Measurements from ENCODE around the gene BCORL1. TPM values are rescaled to one million over a fixed set of nuclear protein-coding genes. Genes with fewer than 3 reads are reported as not detected.

BCORL1 gene
- total and polyA plus RNA-seq, 2 donors (not counting 3 experiments of a cell fraction or from before 2014, with no cell fraction given), result 1.8 to 13.1 TPM

- DNase-seq (ENCODE audit: low read depth, low spot score), result no peak
- Histone ChIP-seq H3K4me2 (ENCODE audit: insufficient read depth, low read length) (no peak overlapping the region), H3K27me3 (ENCODE audit: control insufficient read depth in 2 of 2, insufficient read depth in 2 of 2, low read length in 2 of 2) (no peaks in the 10 kb centered on the region), H2AFZ (ENCODE audit: low read depth, low read length) (no peak overlapping the region), H3K27ac (ENCODE audit: insufficient read depth, low read depth, low read length) (no peak overlapping the region), H3K9me1 (replicated peaks; ENCODE audit: control insufficient read depth, extremely low read depth, insufficient read depth, low read length) (no peaks in the 10 kb centered on the region), H3K79me2 (ENCODE audit: control insufficient read depth, insufficient read depth, low read length) (peaks cover 51% of the 10 kb centered on the region), H3K9me3 (replicated peaks; ENCODE audit: control insufficient read depth, insufficient read depth, low read length) (no peaks in the 10 kb centered on the region), H3K36me3 (ENCODE audit: control insufficient read depth in 2 of 2, extremely low read depth in 1 of 2, insufficient read depth in 2 of 2, low read length in 2 of 2) (no peaks in the 10 kb centered on the region), H4K20me1 (replicated peaks; ENCODE audit: control insufficient read depth, extremely low read depth, insufficient read depth, low read length) (no peaks in the 10 kb centered on the region), H3K4me3 (replicated peaks in 1 of 3; ENCODE audit: insufficient read depth in 1 of 3, low read depth in 1 of 3, low read length in 3 of 3) (no peak overlapping the region), H3K9ac (replicated peaks; ENCODE audit: extremely low read depth, insufficient read depth, low read length) (no peak overlapping the region), H3K4me1 (ENCODE audit: control insufficient read depth, extremely low read depth, insufficient read depth, low read length) (peaks cover 26% of the 10 kb centered on the region)
- intact Hi-C loops (cut with micrococcal nuclease), result no loop called here
- no peak for FAIRE-seq
- TF ChIP-seq POLR2A (IDR thresholded peaks at IDR 0.05; ENCODE audit: low read depth, low read length) (no peak), EZH2 (IDR thresholded peaks at IDR 0.05; ENCODE audit: borderline replicate concordance, low read depth, low read length, severe bottlenecking) (no peak), JUN (IDR thresholded peaks at IDR 0.05; ENCODE audit: borderline replicate concordance, insufficient read depth, insufficient read length, low read depth) (no peak), POLR2AphosphoS5 (IDR thresholded peaks at IDR 0.05; ENCODE audit: insufficient read depth, low read depth, low read length) (no peak), FOS (IDR thresholded peaks at IDR 0.05; ENCODE audit: borderline replicate concordance, insufficient read depth, low read length) (no peak), GATA2 (IDR thresholded peaks at IDR 0.05; ENCODE audit: insufficient read depth, insufficient read length, low read depth, low read length) (no peak), MAX (IDR thresholded peaks at IDR 0.05; ENCODE audit: insufficient read depth, insufficient read length) (no peak), MYC (IDR thresholded peaks at IDR 0.05; ENCODE audit: low read depth, low read length) (no peak), CTCF (IDR thresholded peaks at IDR 0.05; ENCODE audit: extremely low read depth in 1 of 2, insufficient read depth in 1 of 2, low read depth in 1 of 2, low read length in 2 of 2) (no peak)
- no TSS peak for BruUV-seq (replicated peaks)
- POLR2A ChIA-PET, result no interaction called here
- dilution Hi-C loops (cut with MboI; ENCODE audit: extremely low pct_ligation_motif_present, low sequenced_read_pairs), result no loop called here
- CTCF ChIA-PET, result no interaction called here
These were observed 110.8 kb downstream of the BCORL1 start for GRCh38 chrX:130093271-130093670.

All from endothelial cell of umbilical vein (primary cell).